AG09319 (cell line): ENCODE results near the gene ITPK1.
"Not testable (repeated sequence)": the region's sequence is repeated elsewhere in the genome, so short reads cannot be mapped to it uniquely, and the experiment has no call there.

Source experiments
- DNase-seq: peaks from one replicate; pipeline ENCODE4 v3.0.0-alpha.2; 2010; ENCODE audit warnings: low read depth; ENCODE audit errors: extremely low read depth
- CTCF ChIP-seq: IDR thresholded peaks from 2 replicates; pipeline ENCODE4 v1.5.1; 2011; ENCODE audit warnings: low read depth, mild to moderate bottlenecking, inconsistent platforms, low read length, moderate library complexity

The ITPK1 gene

GRCh38 chr14:93114068-93114710, 1.5 kb downstream of the ITPK1 start:
- DNase-seq, result no peak
- no peak for TF ChIP-seq CTCF

- no peak for DNase-seq
Measured at GRCh38 chr14:93113678-93114067, 2.1 kb downstream of the ITPK1 start.

GRCh38 chr14:93112891-93113677, 2.6 kb downstream of the ITPK1 start:
- DNase-seq, result peak; percentile 61
- TF ChIP-seq CTCF, result peak; percentile 66

More at GRCh38 chr14:93113678-93114067, 2.1 kb downstream of the ITPK1 start:
- TF ChIP-seq CTCF, result no peak

- DNase-seq, result not testable (repeated sequence)
Measured at GRCh38 chr14:93111541-93111940, 4.2 kb downstream of the ITPK1 start.

GRCh38 chr14:93110856-93111419, 4.8 kb downstream of the ITPK1 start:
- TF ChIP-seq CTCF, result no peak
- DNase-seq, result no peak

GRCh38 chr14:93109572-93110481, 5.9 kb downstream of the ITPK1 start:
- no peak for DNase-seq
- no peak for TF ChIP-seq CTCF

- no peak for TF ChIP-seq CTCF
- no peak for DNase-seq
Measured at GRCh38 chr14:93108105-93108504, 7.6 kb downstream of the ITPK1 start.
